Activated T-cell treated with anti-CD3 and anti-CD28 coated beads for 4 hours (primary cell): ENCODE measurements around the gene IGSF23.

Source experiments
- DNase-seq: peaks from one replicate; pipeline ENCODE4 v3.0.0-alpha.2; 2020

The IGSF23 gene

DNA sequence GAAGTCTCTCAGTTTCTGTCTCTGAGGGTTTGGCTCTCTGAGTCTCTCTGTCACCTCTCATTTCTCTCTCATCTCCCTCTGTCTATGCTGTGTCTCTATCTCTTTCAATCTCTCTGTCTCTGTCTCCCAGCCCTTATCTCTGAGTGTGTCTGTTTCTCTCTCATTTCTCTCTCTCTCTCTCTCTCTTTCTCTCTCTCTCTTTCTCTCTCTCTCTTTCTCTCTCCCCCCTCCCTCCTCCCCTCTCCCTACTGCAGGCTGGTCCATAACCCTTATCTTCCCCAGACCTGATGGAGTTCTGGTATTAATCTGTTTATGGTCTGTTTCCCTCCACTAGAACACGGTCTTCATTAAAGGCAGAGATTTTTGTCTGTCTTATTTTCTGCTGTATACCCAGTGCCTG lies 29.0 kb downstream of the IGSF23 start:
- DNase-seq, result no peak

DNA sequence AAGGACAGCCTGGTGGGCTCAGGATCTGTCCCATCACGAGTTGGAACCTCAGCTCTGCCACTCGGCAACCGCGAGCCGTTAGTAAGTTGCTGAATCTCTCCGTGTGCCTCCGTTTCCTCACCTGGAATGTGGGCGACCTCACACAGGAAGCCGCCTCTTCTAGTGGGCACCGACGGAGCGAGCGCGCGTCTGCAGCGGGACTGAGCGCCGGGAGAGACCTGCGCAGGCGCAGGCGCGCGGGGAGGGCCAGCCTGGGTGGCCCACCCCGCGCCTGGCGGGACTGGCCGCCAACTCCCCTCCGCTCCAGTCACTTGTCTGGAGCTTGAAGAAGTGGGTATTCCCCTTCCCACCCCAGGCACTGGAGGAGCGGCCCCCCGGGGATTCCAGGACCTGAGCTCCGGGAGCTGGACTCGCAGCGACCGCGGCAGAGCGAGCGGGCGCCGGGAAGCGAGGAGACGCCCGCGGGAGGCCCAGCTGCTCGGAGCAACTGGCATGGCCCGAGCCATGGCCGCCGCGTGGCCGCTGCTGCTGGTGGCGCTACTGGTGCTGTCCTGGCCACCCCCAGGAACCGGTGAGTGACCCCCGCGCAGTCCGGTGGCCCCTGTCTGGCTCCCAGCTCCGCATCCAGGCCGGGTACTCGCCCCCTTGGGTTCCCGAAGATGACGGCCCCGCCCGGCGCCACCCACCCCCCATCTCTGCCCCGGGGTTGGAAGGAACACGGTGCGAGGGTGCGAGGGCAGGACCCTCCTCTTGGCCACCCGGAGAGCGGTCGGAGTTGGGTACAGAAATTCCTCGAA lies 30.4 kb downstream of the IGSF23 start, which contains the start of gene PVR:
PVR (plus strand) TSS at position 306 of the 797 bp plus-strand sequence; CDS start at position 493, 187 bp downstream.
- DNase-seq, result peak; percentile 19

DNA sequence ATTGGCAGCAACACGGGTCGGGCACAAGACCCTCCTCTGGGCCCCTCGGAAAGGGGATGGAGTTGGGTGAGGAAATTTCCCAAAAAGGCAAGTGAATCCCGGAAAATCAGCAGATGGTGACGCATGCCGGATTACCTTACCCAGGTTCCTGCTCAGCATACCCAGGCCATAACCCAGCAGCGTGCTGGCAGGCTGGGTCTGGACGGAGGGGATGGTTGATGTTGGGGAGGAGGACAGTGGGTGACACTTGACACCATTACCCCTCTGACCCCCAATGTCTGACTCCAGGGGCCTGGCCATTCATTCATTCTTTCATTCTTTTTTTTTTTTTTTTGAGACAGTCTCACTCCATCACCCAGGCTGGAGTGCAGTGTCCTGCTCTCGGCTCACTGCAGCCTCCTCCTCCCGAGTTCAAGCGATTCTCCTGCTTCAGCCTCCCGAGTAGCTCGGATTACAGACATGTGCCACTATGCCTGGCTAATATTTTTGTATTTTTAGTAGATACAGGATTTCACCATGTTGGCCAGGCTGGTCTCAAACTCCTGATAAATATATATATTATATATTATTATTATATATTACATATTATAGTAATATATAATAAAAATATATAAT lies 31.1 kb downstream of the IGSF23 start:
- DNase-seq, result no peak

DNA sequence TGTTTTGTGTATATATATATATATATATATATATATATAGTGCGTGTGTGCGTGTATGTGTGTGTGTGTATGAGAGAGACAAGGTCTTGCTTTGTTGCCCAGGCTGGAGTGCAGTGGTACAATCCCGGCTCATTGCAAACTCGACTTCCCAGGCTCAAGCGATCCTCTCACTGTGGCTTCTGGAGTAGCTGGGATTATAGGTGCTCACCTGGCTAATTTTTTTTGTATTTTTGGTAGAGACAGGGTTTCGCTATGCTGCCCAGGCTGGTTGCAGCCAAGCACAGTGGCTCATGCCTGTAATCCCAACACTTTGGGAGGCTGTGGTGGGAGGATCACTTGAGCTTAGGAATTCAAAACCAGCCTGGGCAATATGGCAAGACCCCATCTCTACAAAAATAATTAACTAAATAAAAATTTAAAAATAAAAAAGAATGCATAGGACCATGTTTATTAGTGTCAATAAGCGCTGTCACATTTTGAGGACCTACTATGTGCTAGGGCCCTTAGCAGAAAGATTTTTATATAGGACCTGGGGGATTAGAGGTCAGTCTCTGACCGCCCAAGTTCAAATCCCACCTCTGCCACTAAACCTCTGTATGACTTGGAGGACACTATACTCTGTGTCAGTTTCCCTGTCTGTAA lies 32.2 kb downstream of the IGSF23 start:
- no peak for DNase-seq

DNA sequence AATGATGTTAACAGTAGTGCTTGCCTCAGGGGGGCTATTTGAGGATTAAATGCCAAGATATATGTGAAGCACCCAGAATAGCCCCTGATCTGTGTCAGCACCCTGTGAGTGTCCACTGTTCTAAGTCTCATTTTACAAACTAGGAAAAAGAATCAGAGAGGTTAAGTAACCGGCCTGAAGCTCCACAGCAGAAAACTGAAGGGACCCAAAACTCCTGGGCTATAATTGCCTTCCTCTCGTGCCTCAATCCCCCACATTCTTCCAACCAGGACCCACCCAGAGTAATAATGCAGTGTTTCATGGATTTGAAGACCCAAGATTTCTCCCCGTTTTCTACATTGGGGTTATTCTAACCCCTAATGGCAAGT lies 32.7 kb downstream of the IGSF23 start:
- DNase-seq, result no peak

DNA sequence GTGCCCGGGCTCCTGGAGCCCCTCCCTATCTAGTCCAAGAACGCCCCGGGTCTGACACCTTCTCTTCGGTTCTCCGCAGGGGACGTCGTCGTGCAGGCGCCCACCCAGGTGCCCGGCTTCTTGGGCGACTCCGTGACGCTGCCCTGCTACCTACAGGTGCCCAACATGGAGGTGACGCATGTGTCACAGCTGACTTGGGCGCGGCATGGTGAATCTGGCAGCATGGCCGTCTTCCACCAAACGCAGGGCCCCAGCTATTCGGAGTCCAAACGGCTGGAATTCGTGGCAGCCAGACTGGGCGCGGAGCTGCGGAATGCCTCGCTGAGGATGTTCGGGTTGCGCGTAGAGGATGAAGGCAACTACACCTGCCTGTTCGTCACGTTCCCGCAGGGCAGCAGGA lies 33.8 kb downstream of the IGSF23 start:
- no peak for DNase-seq

DNA sequence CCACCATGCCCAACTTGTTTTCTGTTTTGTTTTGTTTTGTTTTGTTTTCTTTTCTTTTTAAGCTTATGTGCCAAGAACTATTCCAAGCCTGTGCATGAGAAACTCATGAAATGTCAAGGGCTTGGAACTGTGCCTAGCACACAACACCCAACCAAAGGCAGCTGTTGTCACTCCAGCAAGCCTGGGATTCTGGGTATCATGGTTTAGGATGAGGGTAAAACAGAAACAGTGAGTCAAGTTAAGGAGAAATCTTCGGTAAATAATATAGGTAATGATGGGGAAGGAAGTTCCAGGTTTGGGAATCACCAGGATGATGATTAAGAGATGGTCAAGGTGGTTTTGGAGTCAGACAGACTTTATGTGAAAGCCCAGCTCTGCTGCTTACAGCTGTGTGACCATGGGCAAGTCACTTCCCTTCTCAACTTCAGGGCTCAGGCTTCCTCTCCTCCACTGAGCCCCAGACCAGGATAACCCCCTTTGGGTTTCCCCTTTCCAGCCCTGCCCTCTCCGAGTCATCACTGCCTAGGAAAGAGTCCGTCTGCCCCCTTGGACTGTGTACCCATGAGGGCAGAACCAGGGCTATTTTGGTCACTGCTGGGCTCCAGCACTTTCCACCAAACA lies 35.4 kb downstream of the IGSF23 start:
- DNase-seq, result no peak

DNA sequence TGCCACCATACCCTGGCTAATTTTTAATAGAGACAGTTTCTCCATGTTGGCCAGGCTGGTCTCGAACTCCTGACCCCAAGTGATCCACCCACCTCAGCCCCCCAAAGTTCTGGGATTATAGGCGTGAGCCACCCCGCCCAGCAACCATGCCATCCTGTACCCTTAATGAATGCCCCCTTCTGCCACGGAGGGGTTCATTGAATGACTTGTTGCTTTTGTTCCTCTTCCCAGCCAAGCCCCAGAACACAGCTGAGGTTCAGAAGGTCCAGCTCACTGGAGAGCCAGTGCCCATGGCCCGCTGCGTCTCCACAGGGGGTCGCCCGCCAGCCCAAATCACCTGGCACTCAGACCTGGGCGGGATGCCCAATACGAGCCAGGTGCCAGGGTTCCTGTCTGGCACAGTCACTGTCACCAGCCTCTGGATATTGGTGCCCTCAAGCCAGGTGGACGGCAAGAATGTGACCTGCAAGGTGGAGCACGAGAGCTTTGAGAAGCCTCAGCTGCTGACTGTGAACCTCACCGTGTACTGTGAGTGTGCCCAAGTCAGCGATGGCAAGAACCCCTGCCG lies 36.3 kb downstream of the IGSF23 start:
- no peak for DNase-seq

DNA sequence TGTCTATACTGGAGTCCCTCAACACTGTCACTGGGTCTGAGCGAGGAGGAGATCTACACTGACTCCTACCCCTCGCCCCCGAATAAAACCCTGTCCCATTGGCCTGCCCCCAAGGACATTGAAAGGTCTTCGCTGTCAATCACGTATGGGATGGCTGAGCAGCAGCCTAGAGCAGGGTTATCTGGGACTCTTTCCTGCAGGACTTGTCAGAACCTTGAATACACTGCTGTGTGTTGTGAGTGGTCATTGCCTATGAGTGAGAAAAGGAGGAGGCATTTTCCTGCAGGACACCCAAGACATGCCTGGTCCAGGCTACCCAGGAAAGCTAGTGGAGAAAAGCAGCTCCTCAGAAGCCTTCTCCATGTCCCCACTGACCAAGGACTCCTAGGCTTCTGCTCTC lies 40.0 kb downstream of the IGSF23 start:
- DNase-seq, result no peak

DNA sequence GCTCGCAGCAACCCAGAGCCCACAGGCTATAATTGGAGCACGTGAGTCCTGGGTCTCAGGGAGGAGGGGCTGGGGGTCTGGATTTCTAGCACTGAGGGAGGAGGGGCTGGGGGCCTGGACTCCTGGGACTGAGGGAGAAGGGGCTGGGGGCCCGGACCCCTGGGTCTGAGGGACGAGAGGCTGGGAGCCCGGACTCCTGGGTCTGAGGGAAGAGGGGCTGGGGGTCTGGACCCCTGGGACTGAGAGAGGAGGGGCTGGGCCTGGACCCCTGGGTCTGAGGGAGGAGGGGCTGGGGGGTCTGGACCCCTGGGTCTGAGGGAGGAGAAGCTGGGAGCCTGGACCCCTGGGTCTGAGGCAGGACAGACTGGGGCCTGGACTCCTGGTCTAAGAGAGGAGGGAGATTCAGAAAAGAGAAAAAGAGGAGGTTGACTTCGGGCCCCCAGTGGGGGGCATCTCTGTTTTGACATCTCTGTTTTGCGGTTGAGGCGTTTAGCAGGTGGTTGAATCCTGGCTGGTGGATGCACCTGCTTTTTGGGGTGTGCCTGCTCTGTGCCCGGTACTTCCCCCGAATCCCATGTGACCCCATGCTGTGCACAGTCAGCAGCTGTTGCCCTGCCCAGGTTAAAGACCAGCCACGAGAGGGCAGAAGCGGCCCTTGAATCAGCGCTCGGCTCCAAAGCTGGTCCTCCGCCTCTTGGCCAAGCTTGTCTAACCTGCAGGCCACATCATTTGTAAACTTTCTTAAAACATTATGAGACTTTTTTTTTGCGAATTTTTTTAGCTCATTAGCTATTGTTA lies 40.8 kb downstream of the IGSF23 start:
- peak; percentile 56 for DNase-seq

DNA sequence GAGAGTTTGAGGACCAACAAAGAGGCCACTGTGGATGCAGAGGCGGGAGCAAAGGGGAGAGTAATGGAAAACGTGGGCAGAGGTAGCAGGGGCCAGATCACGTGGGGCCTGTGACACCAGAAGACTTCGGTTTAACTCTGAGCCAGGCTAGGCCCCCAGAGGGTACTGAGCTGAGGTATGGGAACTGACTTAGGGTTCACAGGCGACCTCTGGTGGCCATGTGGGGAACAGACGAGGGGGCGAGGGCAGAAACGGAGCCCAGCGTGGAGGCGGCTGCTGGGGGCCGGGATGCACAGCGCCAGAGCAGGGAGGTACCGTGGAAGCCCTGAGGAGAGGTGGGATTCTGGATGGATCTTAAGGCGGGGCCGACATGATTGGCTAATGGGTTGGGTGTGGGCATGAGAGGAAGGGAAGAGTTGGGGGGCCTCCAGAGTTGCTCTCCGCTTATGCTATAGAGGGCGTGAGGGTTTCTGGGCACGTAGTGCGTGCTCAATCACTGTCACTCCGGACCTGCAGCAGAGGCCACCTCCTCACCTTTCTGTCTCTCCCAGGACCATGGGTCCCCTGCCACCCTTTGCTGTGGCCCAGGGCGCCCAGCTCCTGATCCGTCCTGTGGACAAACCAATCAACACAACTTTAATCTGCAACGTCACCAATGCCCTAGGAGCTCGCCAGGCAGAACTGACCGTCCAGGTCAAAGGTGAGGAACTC lies 44.0 kb downstream of the IGSF23 start:
- peak; percentile 65 for DNase-seq

DNA sequence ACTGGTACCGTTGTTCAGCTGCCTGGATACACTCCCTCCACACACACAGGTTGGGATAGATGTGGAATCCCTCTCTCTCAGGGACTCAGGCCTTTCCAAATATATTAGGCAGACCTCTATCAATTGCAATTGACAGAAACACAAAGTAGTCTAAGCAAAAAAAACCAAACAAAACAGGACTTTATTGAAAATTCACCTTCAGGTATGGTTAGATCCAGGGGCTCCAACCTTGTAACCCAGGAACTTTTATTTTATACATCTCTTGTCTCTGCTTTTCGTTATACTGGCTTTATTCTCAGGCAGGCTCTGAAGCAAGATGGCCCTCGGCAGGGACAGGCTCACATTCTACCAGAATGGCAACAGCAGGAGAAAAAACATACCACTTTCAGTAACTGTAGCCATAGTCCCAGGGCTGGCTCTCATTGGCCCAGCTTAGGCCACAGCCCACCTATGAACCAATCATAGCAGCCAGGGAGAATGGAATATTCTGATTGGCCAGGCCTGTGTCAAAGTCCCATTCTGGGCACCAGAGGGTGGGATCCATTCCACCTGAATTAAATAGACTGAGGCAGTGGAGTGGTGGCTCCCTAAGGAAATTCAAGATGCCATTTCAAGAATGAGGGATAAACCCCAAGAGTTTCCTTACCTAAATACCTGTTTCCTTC lies 44.8 kb downstream of the IGSF23 start:
- DNase-seq, result no peak

DNA sequence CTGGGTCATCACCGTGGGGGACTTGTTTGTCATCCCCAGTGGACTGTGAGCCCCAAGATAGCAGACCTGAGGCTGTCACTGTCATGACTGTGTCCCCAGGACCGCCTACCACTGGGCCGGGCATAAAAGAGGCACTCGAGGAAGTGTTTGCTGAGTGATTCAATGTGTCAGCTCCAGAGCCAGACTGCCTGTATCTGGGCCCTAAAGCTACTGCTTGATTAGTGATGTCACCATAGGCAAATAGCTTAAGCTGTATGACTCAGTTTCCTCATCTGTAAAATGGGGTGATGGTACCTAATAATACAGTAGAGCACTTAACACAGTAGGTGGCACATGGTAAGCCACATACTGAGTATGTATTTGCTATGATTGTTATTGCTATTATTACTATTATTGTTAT lies 46.7 kb downstream of the IGSF23 start:
- DNase-seq, result no peak

DNA sequence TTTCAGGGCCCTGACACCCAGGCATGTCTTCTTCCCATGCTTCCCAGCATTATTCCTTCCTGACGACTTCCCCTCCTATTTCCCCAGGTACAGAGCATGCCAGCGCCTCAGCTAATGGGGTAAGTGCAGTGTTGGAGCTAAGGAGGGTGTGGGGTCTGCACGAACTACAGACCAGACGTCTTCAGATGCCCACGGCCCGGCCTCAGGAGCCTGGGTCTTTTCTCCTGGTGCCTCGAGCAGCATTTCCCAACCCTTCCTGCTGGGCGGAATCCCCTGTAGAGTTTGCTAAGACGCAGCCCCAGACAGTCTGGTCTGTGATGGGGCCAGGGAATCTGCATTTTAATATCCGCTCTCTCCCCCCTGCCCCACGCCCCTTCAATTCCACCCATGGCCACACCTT lies 47.8 kb downstream of the IGSF23 start:
- no peak for DNase-seq

DNA sequence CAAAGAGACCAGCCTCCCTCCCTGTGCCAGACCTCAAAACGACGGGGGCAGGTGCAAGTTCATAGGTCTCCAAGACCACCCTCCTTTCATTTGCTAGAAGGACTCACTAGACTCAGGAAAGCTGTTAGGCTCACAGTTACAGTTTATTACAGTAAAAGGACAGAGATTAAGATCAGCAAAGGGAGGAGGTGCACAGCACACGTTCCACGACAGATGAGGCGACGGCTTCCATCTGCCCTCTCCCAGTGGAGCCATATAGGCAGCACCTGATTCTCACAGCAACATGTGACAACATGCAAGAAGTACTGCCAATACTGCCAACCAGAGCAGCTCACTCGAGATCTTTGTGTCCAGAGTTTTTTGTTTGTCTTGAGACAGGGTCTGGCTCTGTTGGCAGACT lies 48.5 kb downstream of the IGSF23 start:
- no peak for DNase-seq

DNA sequence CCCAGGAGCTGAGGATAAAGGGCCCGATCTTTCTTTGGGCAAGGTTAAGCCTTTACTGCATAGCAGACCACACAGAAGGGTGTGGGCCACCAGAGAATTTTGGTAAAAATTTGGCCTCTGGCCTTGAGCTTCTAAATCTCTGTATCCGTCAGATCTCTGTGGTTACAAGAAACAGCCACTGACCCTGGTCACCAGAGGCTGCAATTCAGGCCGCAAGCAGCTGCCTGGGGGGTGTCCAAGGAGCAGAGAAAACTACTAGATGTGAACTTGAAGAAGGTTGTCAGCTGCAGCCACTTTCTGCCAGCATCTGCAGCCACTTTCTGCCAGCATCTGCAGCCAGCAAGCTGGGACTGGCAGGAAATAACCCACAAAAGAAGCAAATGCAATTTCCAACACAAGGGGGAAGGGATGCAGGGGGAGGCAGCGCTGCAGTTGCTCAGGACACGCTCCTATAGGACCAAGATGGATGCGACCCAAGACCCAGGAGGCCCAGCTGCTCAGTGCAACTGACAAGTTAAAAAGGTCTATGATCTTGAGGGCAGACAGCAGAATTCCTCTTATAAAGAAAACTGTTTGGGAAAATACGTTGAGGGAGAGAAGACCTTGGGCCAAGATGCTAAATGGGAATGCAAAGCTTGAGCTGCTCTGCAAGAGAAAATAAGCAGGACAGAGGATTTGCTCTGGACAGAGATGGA lies 49.5 kb downstream of the IGSF23 start:
- DNase-seq, result no peak

DNA sequence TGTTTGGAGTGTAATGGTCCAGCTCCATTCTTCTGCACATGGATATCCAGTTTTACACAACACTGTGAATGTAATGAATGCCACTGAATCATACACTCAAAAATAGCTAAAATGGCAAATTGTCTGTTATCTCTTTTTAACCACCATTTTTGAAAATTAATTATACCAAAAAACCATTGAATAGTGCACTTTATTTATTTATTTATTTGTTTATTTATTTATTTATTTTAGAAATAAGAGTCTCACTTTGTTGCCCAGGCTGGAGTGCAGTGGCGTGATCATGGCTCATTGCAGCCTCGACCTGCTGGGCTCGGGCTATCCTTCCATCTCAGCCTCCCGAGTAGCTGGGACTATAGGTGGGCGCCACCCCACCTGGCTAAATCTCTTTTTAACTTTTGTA lies 50.6 kb downstream of the IGSF23 start:
- no peak for DNase-seq

DNA sequence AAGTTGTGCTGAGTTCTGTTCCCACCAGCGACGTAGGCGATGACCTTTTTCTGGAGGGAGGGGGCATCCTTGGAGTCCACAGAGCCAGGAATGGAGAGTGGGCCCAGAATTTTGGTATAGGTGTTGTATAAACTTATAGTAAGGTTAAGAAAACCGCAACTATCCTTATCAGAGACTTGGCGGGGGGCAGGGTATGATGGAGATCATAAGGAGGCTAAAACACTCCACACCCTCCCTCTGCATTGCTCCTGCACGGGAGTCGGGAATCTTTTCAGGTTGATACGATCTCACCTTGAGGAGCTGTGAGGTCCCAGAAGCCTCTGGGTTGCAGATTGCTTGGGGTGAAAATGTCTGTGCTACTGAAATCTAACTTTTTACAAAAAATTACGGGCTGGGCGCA lies 51.6 kb downstream of the IGSF23 start:
- no peak for DNase-seq

DNA sequence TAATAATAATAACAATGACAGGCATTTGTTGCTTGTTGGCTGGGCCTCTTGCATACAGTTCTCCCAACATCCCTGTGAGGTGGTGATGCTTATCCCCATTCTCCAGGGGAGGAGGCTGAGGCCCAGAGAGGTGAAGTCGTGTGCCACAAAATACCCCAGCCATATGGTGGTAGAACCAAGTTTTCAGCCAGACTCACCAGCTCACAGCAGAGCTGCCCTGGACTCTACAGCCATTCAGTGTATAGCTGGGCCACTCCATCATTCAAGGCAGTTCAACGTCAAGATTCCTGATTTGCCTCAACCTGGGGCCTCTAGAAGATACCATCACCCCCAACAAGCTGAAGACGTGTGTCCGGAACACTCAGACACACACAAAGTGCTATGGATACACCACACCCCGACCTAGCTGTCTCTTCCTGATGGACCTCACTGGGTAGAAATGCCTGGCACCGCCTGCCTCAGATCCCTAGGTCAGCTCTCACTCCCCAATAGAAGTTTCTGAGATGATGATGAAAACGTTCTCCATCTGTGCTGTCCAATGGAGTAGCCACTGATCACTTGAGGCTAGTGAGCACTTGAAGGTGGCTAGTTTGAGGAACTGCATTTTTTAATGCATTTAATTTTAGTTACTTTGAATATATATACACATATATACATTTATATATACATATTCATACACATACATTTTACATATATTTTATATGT lies 53.6 kb downstream of the IGSF23 start:
- no peak for DNase-seq
